Stimulated activated CD8-positive, alpha-beta memory T cell treated with anti-CD3 and anti-CD28 coated beads, Interleukin-4, amount 100 ng/mL, for 1 hour (primary cell): ENCODE measurements around the gene RPL10A.
"Not testable (repeated sequence)": the region's sequence is repeated elsewhere in the genome, so short reads cannot be mapped to it uniquely, and the experiment has no call there.

Source experiments
- DNase-seq, 2 donors: peaks; one replicate each; pipeline ENCODE4 v3.0.0-alpha.2; 2020; ENCODE audit warnings: low read depth in 2 of 2, low spot score in 1 of 2

Gene RPL10A

DNA sequence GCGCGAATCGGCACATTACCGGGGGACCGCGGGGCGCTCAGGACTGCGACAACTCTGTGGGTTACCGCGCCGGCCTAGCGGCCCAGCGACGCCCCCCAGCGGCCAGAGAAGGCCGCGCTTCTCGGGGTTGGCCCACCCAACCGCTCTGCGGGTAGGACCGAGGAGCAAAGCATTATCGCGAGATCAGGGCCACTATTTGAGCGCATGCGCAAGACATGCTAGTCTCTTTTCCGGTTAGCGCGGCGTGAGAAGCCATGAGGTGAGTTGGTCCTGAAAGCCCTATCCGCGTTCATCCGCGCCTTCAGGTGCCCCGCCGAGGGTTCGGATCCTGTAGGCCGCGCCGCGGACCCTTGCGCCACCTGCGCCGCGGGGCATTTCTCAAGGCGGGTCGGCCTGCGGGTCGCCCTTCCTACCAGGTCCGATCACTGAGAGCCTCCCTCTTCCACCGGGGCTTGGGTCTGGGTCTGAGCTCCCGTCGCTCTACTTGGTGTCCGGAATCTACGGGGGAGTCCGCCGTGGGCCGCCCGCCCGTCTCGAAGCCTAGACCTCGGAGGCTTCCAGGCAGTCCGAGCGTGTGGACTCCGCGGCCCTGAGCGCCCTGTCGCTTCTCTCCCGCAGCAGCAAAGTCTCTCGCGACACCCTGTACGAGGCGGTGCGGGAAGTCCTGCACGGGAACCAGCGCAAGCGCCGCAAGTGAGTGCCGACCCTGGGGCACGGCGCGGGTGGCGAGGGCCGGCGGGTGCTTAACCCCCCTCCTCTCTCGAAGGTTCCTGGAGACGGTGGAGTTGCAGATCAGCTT lies at the start of gene RPL10A:
TSS of gene RPL10A (plus strand) at position 221 of the 799 bp plus-strand sequence. CDS start at position 255, 34 bp downstream.
- peak; percentile 88 to 95 for DNase-seq

DNA sequence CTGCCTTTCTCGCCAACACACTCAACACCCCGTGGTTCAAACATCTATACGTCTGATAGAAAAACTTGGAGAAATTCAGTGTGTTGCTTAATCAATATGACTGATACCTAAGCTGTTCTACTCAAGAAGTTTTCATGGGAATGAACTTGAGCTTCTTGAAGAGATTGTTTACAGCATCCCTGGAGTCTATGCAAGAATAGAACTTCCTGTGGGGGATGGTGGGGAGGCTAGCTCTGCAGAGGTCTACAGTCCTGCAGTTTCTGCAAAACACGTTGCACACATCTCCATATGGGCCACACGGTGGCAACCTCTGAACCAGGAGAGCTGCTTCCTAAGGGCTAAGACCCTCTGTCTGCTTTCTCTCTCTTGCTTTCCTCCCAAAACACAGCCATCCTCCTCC lies 48.8 kb upstream of the RPL10A start:
- DNase-seq = no peak

DNA sequence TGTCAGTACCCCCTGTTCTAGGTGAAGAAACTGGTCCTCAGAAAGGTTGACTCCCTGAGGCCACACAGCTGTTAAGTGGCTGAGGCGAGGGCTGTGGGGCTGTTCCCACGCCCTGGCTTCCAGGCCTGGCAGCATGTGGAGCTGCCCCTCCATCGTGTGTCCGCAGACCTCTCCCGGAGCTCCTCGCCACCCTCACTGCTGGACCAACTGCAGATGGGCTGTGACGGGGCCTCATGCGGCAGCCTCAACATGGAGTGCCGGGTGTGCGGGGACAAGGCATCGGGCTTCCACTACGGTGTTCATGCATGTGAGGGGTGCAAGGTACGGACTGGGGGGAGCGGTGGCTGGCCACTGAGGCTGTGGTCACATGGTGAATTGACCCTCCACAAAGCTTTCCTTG lies 48.2 kb upstream of the RPL10A start:
- no peak for DNase-seq

DNA sequence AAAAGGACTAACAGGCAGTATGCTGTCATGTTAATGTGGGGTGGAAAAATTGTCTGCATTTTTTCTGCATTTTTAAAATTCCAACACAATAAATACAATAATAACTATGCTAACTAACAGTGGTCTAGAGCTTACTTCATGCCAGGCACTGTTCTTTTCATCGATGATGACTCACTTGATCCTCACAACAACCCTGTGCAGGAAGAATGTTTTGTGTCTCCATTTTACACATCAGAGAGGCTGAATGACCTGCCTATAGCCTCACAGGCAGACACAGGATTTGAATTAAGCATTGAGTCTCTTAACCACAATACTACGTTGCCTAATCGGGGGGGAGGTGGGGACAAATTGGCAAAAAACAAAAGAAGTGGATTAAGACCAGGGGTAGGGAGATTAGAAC lies 42.9 kb upstream of the RPL10A start:
- no peak for DNase-seq

DNA sequence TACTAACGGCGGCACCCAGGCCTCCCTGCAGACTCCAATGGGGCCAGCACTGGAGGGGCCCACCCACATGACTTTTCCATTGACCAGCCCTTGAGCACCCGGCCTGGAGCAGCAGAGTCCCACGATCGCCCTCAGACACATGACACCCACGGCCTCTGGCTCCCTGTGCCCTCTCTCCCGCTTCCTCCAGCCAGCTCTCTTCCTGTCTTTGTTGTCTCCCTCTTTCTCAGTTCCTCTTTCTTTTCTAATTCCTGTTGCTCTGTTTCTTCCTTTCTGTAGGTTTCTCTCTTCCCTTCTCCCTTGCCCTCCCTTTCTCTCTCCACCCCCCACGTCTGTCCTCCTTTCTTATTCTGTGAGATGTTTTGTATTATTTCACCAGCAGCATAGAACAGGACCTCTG lies 42.1 kb upstream of the RPL10A start:
- DNase-seq = no peak

DNA sequence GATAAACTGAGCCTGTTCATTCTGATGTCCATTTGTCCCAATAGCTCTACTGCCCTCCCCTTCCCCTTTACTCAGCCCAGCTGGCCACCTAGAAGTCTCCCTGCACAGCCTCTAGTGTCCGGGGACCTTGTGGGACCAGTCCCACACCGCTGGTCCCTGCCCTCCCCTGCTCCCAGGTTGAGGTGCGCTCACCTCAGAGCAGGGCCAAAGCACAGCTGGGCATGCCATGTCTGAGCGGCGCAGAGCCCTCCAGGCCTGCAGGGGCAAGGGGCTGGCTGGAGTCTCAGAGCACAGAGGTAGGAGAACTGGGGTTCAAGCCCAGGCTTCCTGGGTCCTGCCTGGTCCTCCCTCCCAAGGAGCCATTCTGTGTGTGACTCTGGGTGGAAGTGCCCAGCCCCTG lies 40.8 kb upstream of the RPL10A start:
- DNase-seq = no peak

DNA sequence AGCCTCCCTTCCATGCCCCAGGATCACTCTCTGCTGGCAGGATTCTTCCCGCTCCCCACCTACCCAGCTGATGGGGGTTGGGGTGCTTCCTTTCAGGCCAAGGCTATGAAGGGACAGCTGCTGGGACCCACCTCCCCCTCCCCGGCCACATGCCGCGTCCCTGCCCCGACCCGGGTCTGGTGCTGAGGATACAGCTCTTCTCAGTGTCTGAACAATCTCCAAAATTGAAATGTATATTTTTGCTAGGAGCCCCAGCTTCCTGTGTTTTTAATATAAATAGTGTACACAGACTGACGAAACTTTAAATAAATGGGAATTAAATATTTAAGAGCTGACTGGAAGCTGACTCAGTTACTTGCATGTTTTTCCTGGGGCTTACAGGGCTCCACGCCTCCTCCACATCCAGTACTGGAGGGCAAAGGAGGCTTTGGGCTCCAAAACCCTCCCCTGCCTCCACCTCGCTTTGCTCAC lies 40.3 kb upstream of the RPL10A start:
- DNase-seq = no peak

DNA sequence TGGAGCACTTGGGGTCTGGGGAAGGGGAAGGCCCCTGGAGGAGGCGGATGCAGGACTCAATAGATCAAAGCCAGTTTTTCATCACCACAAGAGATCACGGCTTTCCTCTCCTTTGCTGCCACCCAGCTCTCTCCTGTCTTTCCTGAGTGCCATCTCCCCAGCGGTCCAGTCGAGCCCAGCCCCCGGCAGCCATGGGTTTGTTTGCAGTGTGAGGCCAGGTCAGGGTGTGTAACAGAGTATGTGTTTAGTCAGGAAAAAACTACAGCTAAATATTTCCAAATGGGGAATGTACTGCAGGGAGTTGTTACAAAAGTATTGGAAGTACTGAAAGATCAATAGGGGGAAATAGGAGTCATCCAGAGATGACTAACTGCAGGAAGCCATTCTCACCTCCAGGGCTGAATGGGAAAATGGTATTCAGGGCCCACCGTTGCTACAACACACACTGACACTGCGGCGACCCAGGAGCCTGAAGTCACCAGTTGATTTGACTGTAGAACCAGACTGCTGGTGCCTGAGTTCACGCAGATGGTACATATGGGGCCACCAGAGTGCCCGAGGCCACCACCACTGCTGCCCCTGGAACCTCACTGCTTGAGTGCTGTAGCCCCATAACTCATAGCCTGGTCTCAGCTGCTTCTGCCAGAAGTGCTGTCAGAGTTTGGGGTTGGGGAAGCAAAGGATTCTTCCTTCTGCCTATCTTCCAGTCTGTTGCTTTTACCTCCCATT lies 39.6 kb upstream of the RPL10A start:
- no peak for DNase-seq

DNA sequence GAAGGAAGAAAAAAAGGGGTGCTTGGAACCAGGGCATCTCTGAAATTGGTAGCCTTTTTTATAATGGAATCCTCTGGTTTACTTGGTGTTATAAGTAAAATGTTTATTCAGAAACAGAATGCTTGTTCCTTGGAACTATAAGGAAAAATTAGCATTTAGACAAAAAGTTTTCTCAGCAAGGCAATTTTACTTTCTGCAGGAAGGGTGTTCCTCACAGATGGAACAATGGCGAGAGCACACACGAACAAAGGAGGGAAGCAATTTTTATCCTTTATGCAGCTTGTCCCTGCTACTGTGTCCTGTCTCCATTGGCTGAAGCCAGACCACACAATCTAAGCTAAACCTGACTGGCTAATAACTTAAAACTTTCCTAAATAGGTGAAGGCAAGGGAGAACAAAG lies 38.7 kb upstream of the RPL10A start:
- DNase-seq = no peak

DNA sequence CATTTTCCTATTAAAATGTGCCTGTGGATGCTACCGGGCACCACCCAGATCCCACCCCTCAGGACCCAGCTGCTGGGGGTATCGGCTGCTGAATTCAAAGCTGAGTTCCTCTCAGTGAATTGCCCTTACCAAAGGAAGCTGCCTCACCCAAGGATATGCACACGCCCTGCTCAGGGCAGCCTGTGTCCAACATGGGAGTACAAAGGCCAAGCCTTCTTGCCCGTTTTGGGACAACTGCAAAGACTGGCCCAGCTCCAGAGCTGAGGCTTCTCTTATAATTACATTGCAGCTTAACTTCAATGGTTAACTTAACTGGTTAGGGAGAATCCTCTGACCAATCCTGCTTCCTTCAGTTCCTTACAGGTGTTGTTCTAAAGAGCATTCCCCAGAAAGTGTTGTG lies 35.9 kb upstream of the RPL10A start:
- DNase-seq = no peak

DNA sequence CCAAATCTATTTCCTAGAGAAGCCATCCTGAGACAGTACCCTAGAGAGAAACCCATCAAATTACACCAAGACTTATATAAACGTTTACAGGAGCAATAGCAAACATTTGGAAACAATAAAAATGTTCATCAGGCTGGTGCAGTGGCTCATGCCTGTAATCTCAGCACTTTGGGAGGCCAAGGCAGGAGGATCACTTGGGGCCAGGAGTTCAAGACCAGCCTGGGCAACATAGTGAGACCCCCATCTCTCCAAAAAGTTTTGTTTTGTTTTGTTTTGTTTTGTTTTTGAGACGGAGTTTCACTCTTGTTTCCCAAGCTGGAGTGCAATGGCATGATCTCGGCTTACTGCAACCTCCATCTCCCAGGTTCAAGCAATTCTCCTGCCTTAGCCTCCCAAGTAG lies 35.5 kb upstream of the RPL10A start:
- DNase-seq = not testable (repeated sequence)

DNA sequence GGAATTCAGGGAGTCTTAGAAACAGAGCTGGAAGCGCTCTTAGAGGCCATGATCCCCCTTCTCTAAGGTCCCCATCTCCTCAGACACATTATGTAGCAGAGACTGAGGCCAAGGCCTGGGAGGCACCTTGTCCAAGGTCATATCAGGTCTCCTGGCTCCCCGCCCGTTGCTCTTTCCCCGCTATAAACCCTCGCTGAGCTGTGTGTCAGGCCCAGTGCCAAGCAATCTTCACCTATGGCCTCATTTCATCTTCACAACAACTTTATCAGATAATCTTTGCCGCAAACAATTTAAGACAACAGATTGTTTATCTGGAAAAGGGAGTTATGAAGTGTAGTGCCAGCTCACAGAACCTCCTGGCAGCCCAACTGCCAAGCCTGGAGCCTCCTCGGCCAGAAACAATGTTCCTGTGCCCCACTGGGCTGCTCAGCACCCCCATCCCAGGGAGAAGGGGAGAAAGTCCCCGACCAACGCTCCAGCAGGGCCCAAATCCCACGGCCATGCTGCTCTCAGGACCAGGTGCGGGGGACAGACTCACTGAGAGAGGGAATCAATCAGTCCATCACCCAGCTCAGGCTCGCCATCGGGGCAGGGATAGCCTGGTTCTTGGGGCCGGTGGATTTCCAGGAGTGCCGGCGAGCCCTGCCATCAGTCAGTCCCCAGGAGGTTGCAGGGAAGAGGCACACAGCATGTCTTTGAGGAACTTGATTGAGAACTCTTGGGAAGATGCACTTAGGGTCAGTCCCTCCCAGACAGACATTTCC lies 32.9 kb upstream of the RPL10A start:
- no peak for DNase-seq

DNA sequence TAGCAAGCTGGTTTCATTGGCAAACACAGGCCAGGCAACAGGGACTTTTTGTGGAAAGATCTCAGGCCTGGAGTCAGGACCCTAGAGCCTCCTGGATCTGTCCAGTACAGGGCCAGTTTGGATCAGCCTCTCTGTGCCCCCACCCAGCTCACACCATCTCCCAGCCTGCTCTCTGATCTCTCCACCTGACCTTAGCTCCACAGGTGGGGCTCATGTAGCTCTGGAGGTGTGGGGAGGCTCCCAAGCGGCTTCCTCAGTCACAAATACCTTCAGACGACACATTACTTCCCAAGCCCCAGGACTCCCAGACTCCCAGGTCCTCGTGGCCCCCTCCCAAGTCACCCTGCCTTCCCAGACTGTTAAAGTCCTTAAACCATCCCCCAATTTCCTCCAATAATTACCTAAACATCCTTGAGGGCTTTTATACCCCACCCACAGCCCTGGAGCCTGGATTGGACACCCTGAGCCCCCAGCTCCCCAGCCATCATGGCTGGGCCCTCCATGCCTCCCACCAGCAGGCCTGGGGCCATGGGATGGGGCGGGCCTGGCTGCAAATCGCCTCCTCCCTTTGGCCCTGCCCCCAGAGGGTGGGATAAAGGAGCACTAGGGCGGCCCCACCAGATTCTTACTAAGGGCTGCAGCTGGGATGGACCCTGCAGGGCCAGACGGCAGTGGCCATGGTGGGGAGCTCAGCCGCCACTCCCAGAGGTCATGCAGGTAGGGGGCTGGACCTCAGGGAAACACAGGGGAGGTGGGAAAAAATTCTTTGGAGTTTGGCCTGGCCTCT lies 31.9 kb upstream of the RPL10A start:
- DNase-seq = no peak

DNA sequence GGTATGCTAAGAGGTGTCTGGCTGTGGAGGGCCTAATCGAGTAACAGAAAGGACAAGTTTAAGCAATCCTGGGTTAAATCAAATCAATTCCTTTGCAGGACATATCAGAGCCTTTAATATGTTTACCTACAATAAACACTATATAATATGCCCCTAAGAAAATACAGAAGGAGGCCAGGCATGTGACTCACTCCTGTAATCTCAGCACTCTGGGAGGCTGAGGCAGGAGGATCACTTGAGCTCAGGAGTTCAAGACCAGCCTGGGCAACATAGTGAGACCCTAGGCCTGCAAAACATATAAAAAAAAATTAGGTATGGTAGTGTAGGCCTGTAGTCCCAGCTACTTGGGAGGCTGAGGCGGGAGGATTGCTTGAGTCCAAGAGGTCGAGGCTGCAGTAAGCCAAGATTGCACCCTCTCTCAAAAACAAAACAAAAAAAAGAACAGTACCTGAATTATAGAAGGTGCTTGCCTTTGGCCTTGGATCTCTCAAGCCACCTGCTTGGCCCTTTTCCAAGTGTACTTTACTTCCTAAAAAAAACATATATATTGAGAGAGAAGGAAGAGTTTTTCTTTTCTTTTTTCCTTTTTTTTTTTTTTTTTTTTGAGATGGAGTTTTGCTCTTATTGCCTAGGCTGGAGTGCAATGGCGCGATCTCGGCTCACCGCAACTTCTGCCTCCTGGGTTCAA lies 29.7 kb upstream of the RPL10A start:
- DNase-seq = not testable (repeated sequence)

DNA sequence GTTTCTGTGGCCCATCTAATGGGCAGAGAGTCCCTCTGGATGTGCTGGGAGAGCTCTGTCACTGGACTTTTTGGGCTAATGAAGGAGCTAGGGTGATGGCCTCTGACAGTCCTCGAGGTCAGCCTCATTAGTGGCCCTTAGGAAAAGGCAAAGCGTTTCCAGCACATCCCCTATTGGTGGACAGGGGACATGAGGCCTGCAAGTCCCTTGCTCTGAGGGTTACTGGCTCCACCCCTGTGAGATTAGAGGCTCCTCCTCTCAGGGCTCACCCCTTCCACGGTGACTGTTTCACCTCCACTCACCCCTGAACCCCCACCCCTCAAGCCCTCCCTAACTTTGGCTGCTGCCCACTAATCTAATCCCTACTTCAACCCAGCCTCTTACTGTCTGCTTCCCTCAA lies 28.9 kb upstream of the RPL10A start:
- DNase-seq = no peak

DNA sequence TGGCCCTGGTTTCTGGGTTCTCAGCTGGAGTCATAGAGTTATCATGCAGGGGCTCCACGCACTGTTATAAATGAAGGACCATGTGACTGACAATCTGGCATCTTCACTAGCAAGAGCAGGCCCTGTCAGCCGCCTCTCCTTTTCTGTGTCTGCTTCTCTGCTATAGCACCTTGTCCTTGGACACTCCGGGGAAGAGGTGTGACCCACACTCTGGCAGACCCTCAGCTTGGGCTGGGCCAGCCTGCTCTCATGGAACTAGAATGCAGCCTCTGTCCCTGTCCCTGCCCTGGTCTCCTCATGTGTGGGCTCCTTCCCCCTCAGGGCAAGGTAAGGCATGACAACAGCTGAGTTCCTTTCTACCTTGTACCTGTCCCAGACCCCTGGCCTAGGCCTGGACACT lies 27.0 kb upstream of the RPL10A start:
- DNase-seq = no peak

DNA sequence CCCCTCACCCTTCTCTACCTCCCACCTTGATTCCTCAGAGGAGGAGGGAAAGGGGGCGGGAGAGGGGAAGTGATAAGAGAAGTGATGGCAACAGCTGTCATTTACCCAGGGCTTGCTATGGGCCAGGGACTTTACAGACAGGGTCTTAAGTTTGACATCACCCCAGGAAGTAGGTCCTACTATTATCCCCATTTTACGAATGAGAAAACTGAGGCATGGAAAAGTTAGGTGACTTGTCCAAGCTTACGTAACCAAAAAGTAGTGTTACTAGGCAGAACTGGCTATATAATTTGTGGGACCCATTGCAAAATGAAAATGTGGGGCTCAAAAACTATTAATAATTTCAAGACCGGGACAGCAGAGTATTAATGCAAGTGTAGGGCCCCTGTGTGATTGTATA lies 26.6 kb upstream of the RPL10A start:
- DNase-seq = no peak

DNA sequence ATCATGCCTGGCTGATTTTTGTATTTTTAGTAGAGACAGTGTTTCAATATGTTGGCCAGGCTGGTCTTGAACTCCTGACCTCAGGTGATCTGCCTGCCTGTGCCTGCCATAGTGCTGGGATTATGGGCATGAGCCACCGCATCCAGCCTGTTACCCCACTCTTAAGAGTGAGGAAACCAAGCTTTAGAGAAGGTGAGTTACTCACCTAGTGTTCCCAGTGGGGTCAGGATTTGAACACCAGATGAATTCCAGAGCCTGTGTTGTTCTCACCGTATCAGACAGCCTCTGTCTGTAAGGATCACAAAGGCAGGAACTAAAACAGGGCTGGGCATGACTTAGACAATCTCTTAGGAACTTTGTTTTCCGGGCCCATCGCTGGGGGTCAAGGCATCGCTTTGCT lies 25.5 kb upstream of the RPL10A start:
- DNase-seq = no peak

DNA sequence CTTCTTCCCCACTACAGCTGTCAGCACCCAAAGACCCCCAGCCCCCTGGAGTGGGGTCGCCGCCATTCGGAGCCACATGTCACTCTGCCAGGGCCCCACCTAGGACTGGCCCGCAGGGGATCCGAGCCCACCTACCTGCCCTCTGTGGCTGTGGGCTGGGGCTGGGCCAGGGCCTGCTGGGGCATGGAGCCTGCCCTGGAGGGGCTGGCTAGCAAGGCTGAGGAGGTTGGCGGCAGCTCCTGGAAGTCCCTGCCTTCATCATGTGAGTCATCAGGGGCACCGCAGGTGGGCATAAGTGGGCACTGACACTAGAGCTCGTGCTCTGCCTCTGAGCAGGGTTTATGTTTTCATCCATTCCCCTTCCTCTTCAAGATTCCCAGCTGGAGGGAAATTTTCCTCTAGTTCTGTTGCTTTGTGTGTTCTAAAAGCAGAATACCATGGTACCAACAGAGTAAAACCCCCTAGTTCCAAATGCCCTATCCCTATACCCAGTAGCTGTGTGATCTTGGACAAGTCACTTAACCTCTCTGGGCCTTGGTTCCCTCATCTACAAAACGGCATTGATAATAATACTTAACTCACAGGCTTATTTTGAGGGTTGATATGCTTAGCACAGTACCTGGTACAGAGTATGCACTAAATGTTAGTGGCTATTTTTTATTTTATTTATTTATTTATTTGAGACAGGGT lies 24.7 kb upstream of the RPL10A start:
- DNase-seq = no peak

DNA sequence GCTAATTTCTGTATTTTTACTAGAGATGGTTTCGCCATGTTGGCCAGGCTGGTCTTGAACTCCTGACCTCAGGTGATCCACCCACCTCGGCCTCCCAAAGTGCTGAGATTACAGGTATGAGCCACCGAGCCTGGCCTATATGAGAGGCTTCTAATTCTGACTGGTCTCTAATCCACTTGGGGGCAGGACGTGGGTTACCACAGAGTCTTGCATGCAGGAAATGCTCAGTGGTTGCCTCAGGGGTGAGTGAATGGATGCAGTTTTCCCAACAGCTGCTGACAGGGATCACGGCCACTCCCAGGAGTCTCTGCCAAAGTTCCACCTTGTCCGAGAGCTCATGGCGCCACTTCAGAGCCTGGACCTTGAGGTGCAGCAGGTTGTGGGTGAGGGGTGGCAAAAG lies 22.5 kb upstream of the RPL10A start:
- no peak for DNase-seq
